ENCODE measurements around the gene GOLGA6C.
"Not testable (repeated sequence)": the region's sequence is repeated elsewhere in the genome, so short reads cannot be mapped to it uniquely, and the experiment has no call there.

- not testable (repeated sequence) for TF ChIP-seq CTCF (IDR thresholded peaks at IDR 0.05 in 4 of 5, conservative IDR thresholded peaks at IDR 0.05 in 1 of 5); POLR2A (IDR thresholded peaks at IDR 0.05)
These were observed 61.2 kb downstream of the GOLGA6C start for GRCh38 chr15:75319231-75319897.

Measured in gastrocnemius medialis (tissue), 4 donors.